Smooth muscle cell (in vitro differentiated cells): Measurements from ENCODE around the gene SPDYA. TPM values are rescaled to one million over a fixed set of nuclear protein-coding genes. Genes with fewer than 3 reads are reported as not detected.

Experiments
- DNase-seq: peaks from one replicate; lab custom pipeline; 2025; ENCODE audit not compliant: unreplicated experiment; lab: John Stamatoyannopoulos, UW
- H2AFZ ChIP-seq: fragments of 200-600 bp; sonication (generic); 2 replicates; pipeline ENCODE4 v1.6.0; 2016; ENCODE audit warnings: antibody characterized with exemption, low read depth, mild to moderate bottlenecking
- H3F3A ChIP-seq: fragments of 200-600 bp; sonication (generic); 2 replicates; pipeline ENCODE4 v1.6.0; 2017; ENCODE audit warnings: antibody characterized with exemption, low read depth
- H3K27ac ChIP-seq: fragments of 200-600 bp; sonication (generic); 2 replicates; pipeline ENCODE4 v1.5.1; 2016; ENCODE audit warnings: low read depth, mild to moderate bottlenecking
- H3K27me3 ChIP-seq: fragments of 200-600 bp; sonication (generic); 2 replicates; pipeline ENCODE4 v1.6.1; 2016; ENCODE audit warnings: low read depth, mild to moderate bottlenecking
- H3K36me3 ChIP-seq: fragments of 200-600 bp; sonication (generic); 2 replicates; pipeline ENCODE4 v1.5.1; 2016; ENCODE audit warnings: low read depth
- H3K4me1 ChIP-seq: fragments of 200-600 bp; sonication (generic); 2 replicates; pipeline ENCODE4 v1.5.1; 2016; ENCODE audit warnings: low read depth
- H3K4me2 ChIP-seq: fragments of 200-600 bp; sonication (generic); 2 replicates; pipeline ENCODE4 v1.6.0; 2016; ENCODE audit warnings: mild to moderate bottlenecking
- H3K4me3 ChIP-seq: fragments of 200-600 bp; sonication (generic); 2 replicates; pipeline ENCODE4 v1.5.1; 2016; ENCODE audit warnings: mild to moderate bottlenecking
- H3K79me2 ChIP-seq: fragments of 200-600 bp; sonication (generic); 2 replicates; pipeline ENCODE4 v1.6.0; 2016; ENCODE audit warnings: low read depth, mild to moderate bottlenecking
- H3K9ac ChIP-seq: fragments of 200-600 bp; sonication (generic); 2 replicates; pipeline ENCODE4 v1.6.0; 2016; ENCODE audit warnings: low read depth
- H3K9me3 ChIP-seq: fragments of 200-600 bp; sonication (generic); replicated peaks from 2 replicates; pipeline ENCODE4 v1.5.1; 2016; ENCODE audit warnings: low read depth
- H4K20me1 ChIP-seq: fragments of 200-600 bp; sonication (generic); 2 replicates; pipeline ENCODE4 v1.6.0; 2016; ENCODE audit warnings: low read depth
- CTCF ChIP-seq: fragments of 200-600 bp; sonication (generic); IDR thresholded peaks from 2 replicates; pipeline ENCODE4 v1.5.1; 2017; ENCODE audit warnings: borderline replicate concordance, mild to moderate bottlenecking, antibody characterized with exemption; ENCODE audit not compliant: insufficient read depth, poor library complexity, severe bottlenecking
- WGBS: methylation state at CpG from one replicate; pipeline ENCODE4 v1.1.7; 2016; ENCODE audit warnings: low lambda C conversion rate; 5-methylcytosine and 5-hydroxymethylcytosine counted together
- polyA plus RNA-seq: library from polyadenylated mRNA; unstranded; fragments of >200 nt; fragmentation: Nextera tagmentation; extraction: Ambion mirVana; gene quantifications from 2 replicates; pipeline ENCODE4 v1.2.1, GENCODE V29; 2016
- total RNA-seq: library from RNA; depleted of rRNA; stranded (reverse); fragments of >200 nt; gene quantifications from 2 replicates; pipeline ENCODE4 v1.2.3, GENCODE V29; 2014

SPDYA gene
- total and polyA plus RNA-seq, 2 experiments from 2014 or later = 0.56 to 1.2 TPM

GRCh38 chr2:28838971-28839370 lies 28.3 kb downstream of the SPDYA start:
- no peak overlapping the region for H3K27ac ChIP-seq
- H3K4me2 ChIP-seq = no peak overlapping the region
- H3K4me3 ChIP-seq = no peak overlapping the region
- no peaks in the 10 kb centered on the region for H3K36me3 ChIP-seq
- H3K27me3 ChIP-seq = no peaks in the 10 kb centered on the region
- H3K79me2 ChIP-seq = no peaks in the 10 kb centered on the region
- H2AFZ ChIP-seq = no peak overlapping the region
- no peak overlapping the region for H3K9ac ChIP-seq
- H3F3A ChIP-seq = no peaks in the 10 kb centered on the region
- WGBS = 96% methylated on average over 2 of the region's 2 CpGs
- no peaks in the 10 kb centered on the region for H4K20me1 ChIP-seq
- H3K9me3 ChIP-seq = no peaks in the 10 kb centered on the region
- H3K4me1 ChIP-seq = no peaks in the 10 kb centered on the region
- TF ChIP-seq CTCF = no peak
- DNase-seq = no peak

GRCh38 chr2:28842042-28842441 lies 31.4 kb downstream of the SPDYA start:
- no peak for TF ChIP-seq CTCF
- Histone ChIP-seq H3K4me2 (no peak overlapping the region), H3K79me2 (no peaks in the 10 kb centered on the region), H3K27me3 (no peaks in the 10 kb centered on the region), H3K4me1 (no peaks in the 10 kb centered on the region), H3K9ac (no peak overlapping the region), H2AFZ (no peak overlapping the region), H3K9me3 (no peaks in the 10 kb centered on the region), H3K4me3 (no peak overlapping the region), H3F3A (no peaks in the 10 kb centered on the region), H3K27ac (no peak overlapping the region), H3K36me3 (no peaks in the 10 kb centered on the region), H4K20me1 (no peaks in the 10 kb centered on the region)
- WGBS = 52% methylated on average over 3 of the region's 3 CpGs
- DNase-seq = no peak

GRCh38 chr2:28855193-28855592 lies 44.6 kb downstream of the SPDYA start:
- H3K9me3 ChIP-seq = no peaks in the 10 kb centered on the region
- H3K9ac ChIP-seq = no peak overlapping the region
- DNase-seq = no peak
- no peak overlapping the region for H3K4me3 ChIP-seq
- no peaks in the 10 kb centered on the region for H3K79me2 ChIP-seq
- no peak for TF ChIP-seq CTCF
- no peaks in the 10 kb centered on the region for H3K36me3 ChIP-seq
- H3K4me1 ChIP-seq = no peaks in the 10 kb centered on the region
- no peaks in the 10 kb centered on the region for H3F3A ChIP-seq
- no peak overlapping the region for H3K4me2 ChIP-seq
- peaks cover 2% of the 10 kb centered on the region for H4K20me1 ChIP-seq
- no peak overlapping the region for H3K27ac ChIP-seq
- H3K27me3 ChIP-seq = no peaks in the 10 kb centered on the region
- H2AFZ ChIP-seq = no peak overlapping the region
- WGBS = 100% methylated on average over 1 of the region's 1 CpG

- no peaks in the 10 kb centered on the region for H3K4me1 ChIP-seq
- H3F3A ChIP-seq = no peaks in the 10 kb centered on the region
- H3K9ac ChIP-seq = no peak overlapping the region
- H3K27me3 ChIP-seq = no peaks in the 10 kb centered on the region
- no peak overlapping the region for H3K27ac ChIP-seq
- H2AFZ ChIP-seq = no peak overlapping the region
- peaks cover 2% of the 10 kb centered on the region for H4K20me1 ChIP-seq
- TF ChIP-seq CTCF = no peak
- no peaks in the 10 kb centered on the region for H3K36me3 ChIP-seq
- H3K4me2 ChIP-seq = no peak overlapping the region
- DNase-seq = no peak
- H3K4me3 ChIP-seq = no peak overlapping the region
- no peaks in the 10 kb centered on the region for H3K79me2 ChIP-seq
- no peaks in the 10 kb centered on the region for H3K9me3 ChIP-seq
Observed at GRCh38 chr2:28855977-28856376, 45.3 kb downstream of the SPDYA start.
